A673 (cell line): Measurements from ENCODE around the gene DCP2. TPM values are rescaled to one million over a fixed set of nuclear protein-coding genes. Genes with fewer than 3 reads are reported as not detected.

Experiments
- BruUV-seq: library from RNA; stranded (reverse); fragments of 400-500 nt; replicated peaks from 2 replicates; lab custom pipeline; 2021; lab: Mats Ljungman, UMichigan
- CTCF ChIA-PET: fragments of 300-600 bp; sonication (Branson Sonifier 250); formaldehyde crosslinking; loops from one replicate; lab custom pipeline; 2022; ENCODE audit warnings: antibody characterized with exemption; lab: Charles Lee
- POLR2A ChIA-PET: fragments of 300-600 bp; sonication (Branson Sonifier 250); formaldehyde crosslinking; loops from one replicate; lab custom pipeline; 2022; ENCODE audit warnings: antibody characterized with exemption; ENCODE audit not compliant: low non-redundant PET; lab: Charles Lee
- DNase-seq: peaks from one replicate; pipeline ENCODE4 v3.0.0-alpha.2; 2015; ENCODE audit warnings: low spot score
- H3K27ac ChIP-seq: fragments of 200-600 bp; sonication (generic); 2 replicates; pipeline ENCODE4 v1.5.1; 2016; ENCODE audit warnings: mixed run types, low read depth, mild to moderate bottlenecking, mixed read lengths, antibody characterized with exemption, low read length; ENCODE audit not compliant: poor library complexity, severe bottlenecking
- H3K27me3 ChIP-seq: fragments of 200-600 bp; sonication (generic); replicated peaks from 2 replicates; pipeline ENCODE4 v1.6.1; 2017; ENCODE audit warnings: mixed run types, low read depth, mild to moderate bottlenecking, mixed read lengths, antibody characterized with exemption, low read length; ENCODE audit not compliant: insufficient read depth, poor library complexity
- H3K36me3 ChIP-seq: fragments of 200-600 bp; sonication (generic); 2 replicates; pipeline ENCODE4 v1.6.1; 2016; ENCODE audit warnings: mixed run types, mild to moderate bottlenecking, mixed read lengths, antibody characterized with exemption, low read length; ENCODE audit not compliant: insufficient read depth, poor library complexity, severe bottlenecking
- H3K4me1 ChIP-seq: fragments of 200-600 bp; sonication (generic); 2 replicates; pipeline ENCODE4 v1.6.1; 2017; ENCODE audit warnings: mixed run types, mild to moderate bottlenecking, mixed read lengths, antibody characterized with exemption, low read length; ENCODE audit not compliant: insufficient read depth, poor library complexity, severe bottlenecking
- H3K4me3 ChIP-seq: fragments of 200-600 bp; sonication (generic); 2 replicates; pipeline ENCODE4 v1.5.1; 2016; ENCODE audit warnings: low read depth, mixed run types, mild to moderate bottlenecking, mixed read lengths, low read length; ENCODE audit not compliant: poor library complexity, severe bottlenecking
- H3K9me3 ChIP-seq: fragments of 200-600 bp; sonication (generic); 2 replicates; pipeline ENCODE4 v1.6.1; 2016; ENCODE audit warnings: mixed run types, low read depth, mild to moderate bottlenecking, mixed read lengths, antibody characterized with exemption, low read length; ENCODE audit not compliant: poor library complexity, severe bottlenecking
- CTCF ChIP-seq: fragments of 300-800, 200-600 bp; sonication (generic); conservative IDR thresholded peaks from 2 replicates; pipeline ENCODE4 v1.5.1; 2017; ENCODE audit warnings: low read depth, mild to moderate bottlenecking, antibody characterized with exemption, low read length, moderate library complexity, mixed read lengths
- EZH2 ChIP-seq: fragments of 200-600 bp; sonication (generic); IDR thresholded peaks from 2 replicates; pipeline ENCODE4 v1.6.1; 2017; ENCODE audit warnings: borderline replicate concordance, low read depth, mild to moderate bottlenecking, mixed read lengths, antibody characterized with exemption, low read length; ENCODE audit not compliant: poor library complexity, severe bottlenecking
- intact Hi-C: fragments of 100-400 bp; cut with micrococcal nuclease; formaldehyde crosslinking; loops from one replicate; pipeline ENCODE4 v1.10.0; 2022; ENCODE audit not compliant: unreplicated experiment
- total RNA-seq: library from RNA; stranded (reverse); gene quantifications from 2 replicates; pipeline ENCODE4 v1.2.3, GENCODE V29; 2021

The DCP2 gene
- total RNA-seq, 1 experiment from 2014 or later: 73.5 TPM

- H3K9me3 ChIP-seq: no peaks in the 10 kb centered on the region
These were observed 53.0 kb downstream of the DCP2 start for GRCh38 chr5:113029614-113030013.

GRCh38 chr5:113031104-113031503 is 54.5 kb downstream of the DCP2 start:
- BruUV-seq: no TSS peak
- Histone ChIP-seq H3K27ac (no peak overlapping the region), H3K4me3 (no peak overlapping the region), H3K27me3 (no peaks in the 10 kb centered on the region), H3K9me3 (no peaks in the 10 kb centered on the region), H3K36me3 (no peaks in the 10 kb centered on the region), H3K4me1 (no peaks in the 10 kb centered on the region)
- TF ChIP-seq CTCF (no peak), EZH2 (no peak)
- CTCF ChIA-PET: no interaction called here
- DNase-seq: no peak
- intact Hi-C loops: no loop called here
- POLR2A ChIA-PET: no interaction called here

More at GRCh38 chr5:113029614-113030013, 53.0 kb downstream of the DCP2 start:
- no peak for TF ChIP-seq CTCF
- no peak for TF ChIP-seq EZH2
- Histone ChIP-seq H3K4me1 (no peaks in the 10 kb centered on the region), H3K36me3 (no peaks in the 10 kb centered on the region), H3K4me3 (no peak overlapping the region), H3K27me3 (no peaks in the 10 kb centered on the region), H3K27ac (no peak overlapping the region)
- BruUV-seq: no TSS peak
- DNase-seq: peak; percentile 8
- POLR2A ChIA-PET: no interaction called here
- CTCF ChIA-PET: no interaction called here
- intact Hi-C loops: no loop called here

GRCh38 chr5:113031557-113031956 is 55.0 kb downstream of the DCP2 start:
- ChIA-PET POLR2A (no interaction called here), CTCF (no interaction called here)
- Histone ChIP-seq H3K27ac (no peak overlapping the region), H3K27me3 (no peaks in the 10 kb centered on the region), H3K9me3 (no peaks in the 10 kb centered on the region), H3K4me3 (no peak overlapping the region), H3K4me1 (no peaks in the 10 kb centered on the region), H3K36me3 (no peaks in the 10 kb centered on the region)
- no TSS peak for BruUV-seq
- no peak for DNase-seq
- TF ChIP-seq EZH2: no peak
- TF ChIP-seq CTCF: no peak
- intact Hi-C loops: no loop called here
